DMS 273 treated with DMSO at 0.1 percent for 48 hours (cell line): ENCODE measurements around the gene PABPN1L.

Experiments
- DNase-seq: peaks from one replicate; lab custom pipeline; 2025; lab: John Stamatoyannopoulos, UW

The PABPN1L gene

GRCh38 chr16:88868974-88869672, 2.7 kb upstream of the PABPN1L start:
- peak; percentile 85 for DNase-seq

DNA sequence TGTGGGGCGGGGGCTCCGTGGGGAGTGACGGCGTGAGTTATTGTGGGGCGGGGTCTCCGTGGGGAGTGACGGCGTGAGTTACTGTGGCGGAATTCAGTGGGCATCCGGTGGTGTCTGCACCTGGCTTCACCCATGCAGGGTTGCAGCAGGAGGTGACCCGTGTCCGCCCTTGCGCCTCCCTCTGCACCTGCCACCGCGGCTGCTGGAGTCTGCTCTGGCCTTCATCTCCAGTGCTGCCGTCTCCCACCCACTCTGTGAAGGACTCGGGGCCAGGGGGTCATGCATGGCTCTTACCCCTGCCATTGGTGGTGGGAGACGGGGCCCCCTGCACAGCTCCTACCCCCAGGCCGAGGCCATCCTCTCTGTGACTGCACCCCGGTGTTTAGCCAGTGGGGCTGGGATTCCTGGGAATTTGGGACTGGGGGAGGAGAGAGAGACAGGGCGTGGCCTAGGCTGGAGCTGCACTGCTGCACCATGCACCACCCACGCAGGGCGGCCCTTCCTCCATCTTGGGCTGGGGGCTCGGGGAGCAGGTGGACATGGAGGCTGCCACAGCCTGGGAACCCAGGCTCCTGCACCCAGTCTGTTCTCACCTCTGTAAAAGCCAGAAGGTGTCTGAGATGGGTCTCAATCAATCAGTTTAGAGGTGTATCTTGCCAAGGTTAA, 1.3 kb upstream of the PABPN1L start:
- no peak for DNase-seq

DNA sequence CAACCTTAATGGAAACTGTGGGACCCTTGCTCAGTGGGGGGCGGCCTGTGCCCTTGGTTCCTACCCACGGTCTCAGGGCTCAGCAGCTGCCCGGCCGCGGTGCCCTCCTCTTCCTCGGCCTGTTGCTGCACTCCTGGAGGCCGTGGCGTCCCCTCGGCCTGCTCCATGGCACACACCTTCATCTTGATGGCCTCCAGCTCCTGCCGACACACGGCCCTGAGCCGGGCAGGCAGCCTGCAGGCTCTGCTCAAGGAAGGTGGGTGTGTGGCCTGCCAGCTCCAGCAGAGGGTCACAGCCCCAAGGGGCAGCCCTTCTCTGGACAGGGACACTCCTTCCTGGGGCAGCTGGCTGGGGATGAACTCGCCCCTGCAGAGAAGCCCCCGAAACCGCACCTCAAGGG, 718 bp downstream of the PABPN1L start:
- DNase-seq = no peak

- DNase-seq = no peak
These were observed 1.1 kb downstream of the PABPN1L start for GRCh38 chr16:88865310-88865709.

- no peak for DNase-seq
These were observed 1.9 kb downstream of the PABPN1L start for GRCh38 chr16:88864521-88864920.

DNA sequence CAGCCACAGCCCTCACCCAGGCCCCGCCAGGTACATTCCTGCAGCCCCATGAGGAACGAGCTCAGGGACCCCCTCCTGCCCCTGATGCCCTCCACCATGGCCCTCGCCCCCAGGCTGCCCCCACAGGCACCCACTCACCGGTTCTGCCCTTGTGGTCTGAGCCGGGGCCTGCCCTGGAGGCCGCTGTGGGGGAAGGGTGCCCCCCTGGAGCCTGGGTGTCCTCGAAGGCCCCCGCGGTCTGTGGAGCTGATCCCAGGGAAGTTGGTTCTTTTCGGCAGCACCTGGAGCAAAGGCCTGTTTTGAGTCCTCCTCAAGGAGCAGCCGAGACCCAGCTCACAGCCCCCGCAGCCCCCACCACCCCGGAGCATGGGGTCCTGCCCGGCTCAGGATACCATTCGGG, 2.4 kb downstream of the PABPN1L start:
- no peak for DNase-seq

DNA sequence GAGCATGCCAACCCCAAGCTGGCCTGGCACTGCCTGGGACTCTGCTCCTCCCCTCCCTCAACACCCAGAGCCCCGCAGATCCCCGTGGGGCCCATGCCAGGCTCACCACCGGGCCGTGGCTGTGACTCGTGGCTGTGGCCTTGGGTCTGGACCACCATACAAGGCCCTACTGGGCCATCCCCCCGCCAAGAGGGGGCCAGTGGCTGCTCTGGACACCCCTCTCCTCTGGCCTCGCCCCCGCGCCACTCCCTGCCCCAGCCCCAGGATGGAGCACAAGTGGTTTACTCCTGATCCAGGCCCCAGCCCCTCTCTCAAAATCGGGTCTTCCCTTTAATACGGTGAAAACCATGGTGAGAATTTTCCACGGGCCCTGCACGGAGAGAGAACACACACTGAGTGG, 3.0 kb downstream of the PABPN1L start:
- no peak for DNase-seq

DNA sequence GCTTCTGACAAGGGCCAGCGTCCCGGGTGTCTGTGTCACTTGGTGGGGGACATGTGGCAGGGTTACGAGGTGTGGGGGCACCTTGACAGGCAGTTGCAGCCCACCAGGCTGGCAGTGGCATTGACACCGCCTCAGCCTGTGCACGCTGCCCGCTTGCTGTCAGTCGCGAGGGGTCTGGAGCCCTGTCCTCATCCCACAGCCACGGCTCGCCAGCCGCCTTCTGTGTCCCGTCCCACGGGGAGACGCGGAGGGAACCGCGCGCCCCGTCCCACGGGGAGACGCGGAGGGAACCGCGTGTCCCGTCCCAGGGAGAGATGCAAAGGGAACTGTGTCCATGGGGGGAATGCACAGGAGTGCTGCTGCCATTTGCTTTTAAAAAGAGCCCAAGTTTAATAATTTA, 3.5 kb downstream of the PABPN1L start:
- no peak for DNase-seq

- DNase-seq = no peak
These were observed 5.1 kb downstream of the PABPN1L start for GRCh38 chr16:88861359-88861758.

DNA sequence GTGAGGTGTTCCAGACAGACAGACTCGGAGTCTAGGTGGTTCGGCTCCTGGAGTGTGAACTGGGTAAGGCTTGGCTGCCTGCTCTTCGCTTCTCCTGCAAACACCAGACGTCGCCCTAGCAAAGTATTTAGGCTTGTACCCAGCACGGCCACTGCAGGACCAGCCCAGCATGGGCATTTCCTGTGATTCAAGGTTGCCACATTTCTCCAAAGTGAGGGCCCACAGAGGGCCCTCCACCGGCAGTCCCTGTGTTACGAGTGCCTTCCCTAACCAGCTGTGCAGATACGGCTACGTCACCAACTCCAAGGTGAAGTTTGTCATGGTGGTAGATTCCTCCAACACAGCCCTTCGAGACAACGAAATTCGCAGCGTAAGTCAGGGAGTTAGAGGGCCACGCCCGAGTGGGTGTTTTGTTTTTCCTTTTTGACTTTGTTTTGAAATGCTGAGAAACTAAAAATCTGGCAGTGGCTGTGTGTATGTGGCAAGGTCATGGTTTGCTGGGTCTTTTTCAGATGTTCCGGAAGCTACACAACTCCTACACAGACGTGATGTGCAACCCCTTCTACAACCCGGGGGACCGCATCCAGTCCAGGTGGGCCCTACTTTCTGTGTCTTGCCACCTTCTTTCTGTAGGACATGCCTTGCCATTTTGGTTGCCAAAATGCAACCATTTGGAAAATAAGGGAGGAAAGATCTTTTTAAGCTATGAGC, 6.9 kb downstream of the PABPN1L start:
- DNase-seq = no peak

- peak; percentile 24 for DNase-seq
These were observed 8.6 kb downstream of the PABPN1L start for GRCh38 chr16:88857728-88858339.

- peak; percentile 67 for DNase-seq
These were observed 9.4 kb downstream of the PABPN1L start, which contains the start of the genes GALNS and TRAPPC2L for GRCh38 chr16:88856828-88857727. Gene GALNS (minus strand): TSS chr16:88856947. CDS start chr16:88856877, 70 bp downstream. Gene TRAPPC2L (plus strand): TSS chr16:88857127. CDS start chr16:88857151, 24 bp downstream.

- no peak for DNase-seq
These were observed 10.2 kb downstream of the PABPN1L start for GRCh38 chr16:88856122-88856827.

DNA sequence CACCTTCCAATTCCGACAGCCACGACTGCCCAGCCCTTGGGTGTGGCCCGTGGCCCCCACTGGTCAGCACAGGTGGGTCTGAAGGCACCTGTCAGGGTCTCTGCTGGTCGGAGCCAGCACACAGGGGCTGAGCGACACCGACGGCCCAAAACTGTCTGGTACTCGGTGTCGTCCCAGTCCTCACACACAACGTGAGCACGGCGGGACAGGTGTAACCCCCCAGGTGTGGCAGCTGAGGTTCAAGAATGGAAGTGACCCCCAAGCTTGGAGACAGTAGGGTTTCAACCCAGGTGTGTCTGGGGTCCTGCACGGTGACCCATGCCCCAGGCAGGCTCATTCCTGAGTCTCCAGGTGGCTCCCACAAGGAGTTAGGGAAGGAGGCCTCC, 10.7 kb downstream of the PABPN1L start:
- DNase-seq = no peak

DNA sequence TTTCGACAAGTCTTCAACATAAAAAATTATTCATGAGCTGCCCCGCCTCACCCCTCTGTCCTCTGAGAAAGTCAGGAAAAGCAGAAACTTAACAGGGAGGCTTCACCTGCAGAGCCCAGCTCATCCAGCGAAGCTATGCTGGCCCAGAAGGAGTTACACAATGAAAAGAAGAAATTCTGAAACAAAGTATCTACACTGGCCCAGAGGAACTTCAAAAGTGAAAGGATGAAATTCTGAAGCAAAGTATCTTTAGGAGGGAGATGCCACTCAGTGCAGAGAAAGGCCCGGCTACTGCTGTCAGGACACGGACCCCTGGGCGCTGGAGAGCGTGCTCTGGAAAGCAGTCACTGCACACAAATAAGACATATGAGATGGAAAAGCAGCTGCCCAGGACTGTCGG, 11.3 kb downstream of the PABPN1L start:
- DNase-seq = no peak

DNA sequence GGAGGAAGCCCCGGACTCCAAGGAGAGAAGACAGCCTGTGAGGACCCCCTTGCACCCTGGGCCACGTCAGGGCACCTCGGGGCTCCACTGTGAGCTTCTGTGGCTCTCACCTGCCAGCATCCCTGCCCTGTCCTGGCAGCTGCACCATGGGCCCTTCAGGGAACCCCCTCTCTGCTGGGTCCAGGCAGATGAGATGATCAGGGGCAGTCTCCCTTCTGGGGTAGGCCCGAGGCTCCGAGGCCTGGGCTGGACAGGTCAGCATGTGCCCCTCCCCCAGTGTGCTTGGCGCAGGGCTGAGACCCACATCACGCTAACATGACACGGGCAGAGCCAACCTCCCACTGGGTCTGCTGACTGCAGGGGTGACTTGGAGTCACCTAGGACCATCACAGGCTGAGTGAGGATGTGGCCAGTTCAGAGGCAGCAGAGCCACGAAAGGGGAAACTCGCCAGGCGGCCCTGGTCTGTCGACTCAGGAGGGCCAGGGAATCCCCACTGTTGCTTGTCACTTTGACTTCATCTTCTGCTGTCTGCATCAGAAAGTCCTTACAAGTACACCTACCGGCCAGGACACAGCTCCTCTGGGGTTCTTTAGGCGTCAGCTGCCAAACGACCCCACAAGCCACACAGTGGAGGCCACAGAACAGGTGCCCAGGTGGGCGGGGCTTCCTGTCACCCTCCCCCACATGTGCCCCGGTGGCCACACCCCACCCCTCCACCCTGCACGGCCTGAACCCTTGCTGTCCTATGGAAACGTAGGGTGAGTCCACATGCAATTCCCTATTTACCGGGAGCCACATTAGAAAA, 12.0 kb downstream of the PABPN1L start:
- no peak for DNase-seq

DNA sequence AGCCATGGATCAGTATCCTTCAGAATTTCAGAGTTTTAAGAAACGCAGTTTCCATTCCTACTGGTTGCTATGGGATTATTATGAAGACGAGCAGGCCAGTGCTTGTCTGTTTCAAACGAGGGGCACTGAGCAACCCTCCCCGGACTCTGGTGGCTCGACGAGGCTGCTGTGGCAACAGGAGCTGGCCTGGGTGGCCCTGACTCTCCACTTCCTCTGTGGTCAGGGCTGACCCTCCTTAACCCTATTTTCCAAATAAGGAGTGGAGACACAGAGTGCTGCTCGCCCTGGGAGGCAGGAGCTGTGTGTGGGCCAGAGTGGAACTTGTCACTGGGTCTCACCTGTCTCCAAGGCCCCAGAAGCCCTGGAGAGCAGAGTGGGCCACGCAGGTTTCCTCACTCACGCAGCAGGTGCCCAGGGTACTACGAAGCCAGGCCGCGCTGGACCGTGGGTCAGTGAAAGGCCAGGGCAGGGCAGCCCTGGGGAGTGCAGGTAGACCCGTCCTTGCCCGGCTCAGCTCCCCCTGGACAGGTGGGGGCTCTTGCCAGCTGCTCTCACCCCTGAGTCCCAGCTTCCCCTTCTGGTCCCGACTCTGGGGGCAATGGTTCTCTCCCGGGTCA, 13.0 kb downstream of the PABPN1L start:
- DNase-seq = no peak

DNA sequence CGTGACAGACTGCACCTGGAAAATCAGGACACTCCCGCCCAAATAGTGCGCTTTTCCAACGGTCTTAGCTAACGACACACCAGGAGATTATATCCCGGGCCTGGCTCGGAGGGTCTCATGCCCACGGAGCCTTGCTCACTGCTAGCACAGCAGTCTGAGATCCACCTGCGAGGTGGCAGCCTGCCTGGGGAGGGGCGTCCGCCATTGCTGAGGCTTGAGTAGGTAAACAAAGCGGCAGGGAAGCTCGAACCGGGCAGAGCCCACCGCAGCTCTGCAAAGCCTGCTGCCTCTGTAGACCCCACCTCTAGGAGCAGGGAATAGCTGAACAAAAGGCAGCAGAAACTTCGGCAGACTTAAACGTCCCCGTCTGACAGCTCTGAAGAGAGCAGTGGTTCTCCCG, 14.8 kb downstream of the PABPN1L start:
- DNase-seq = no peak

- DNase-seq = no peak
These were observed 15.8 kb downstream of the PABPN1L start for GRCh38 chr16:88850531-88851199.
